HepG2 (cell line): Measurements from ENCODE around the gene NAV2. TPM values are rescaled to one million over a fixed set of nuclear protein-coding genes. Genes with fewer than 3 reads are reported as not detected.

ENCODE experiments used
- ATAC-seq: fragments of 200-7000 bp; cut with Tn5 transposase; 3 replicates; pipeline ENCODE4 v1.9.1; 2020; ENCODE audit warnings: mild to moderate bottlenecking, moderate library complexity
- BruUV-seq: library from RNA; stranded (reverse); fragments of 400-500 nt; replicated peaks from 2 replicates; lab custom pipeline; 2021; lab: Mats Ljungman, UMichigan
- CTCF ChIA-PET: fragments of 300-600 bp; formaldehyde crosslinking; extraction: SDS; loops from one replicate; lab custom pipeline; 2021; ENCODE audit warnings: low total read pairs, inconsistent platforms, low intra/inter-chr PET ratio; lab: Yijun Ruan, JAX
- POLR2A ChIA-PET: fragments of 350-600 bp; sonication (Branson Sonifier 250); formaldehyde crosslinking; loops from one replicate; lab custom pipeline; 2020; ENCODE audit warnings: antibody characterized with exemption, inconsistent platforms; lab: Yijun Ruan, JAX
- DNase-seq: peaks from one replicate; pipeline ENCODE4 v3.0.0-alpha.2; 2015; ENCODE audit warnings: low spot score
- FAIRE-seq: peaks from 3 replicates; lab custom pipeline; 2011; peaks lifted over from hg19 to GRCh38; lab: Jason Lieb, UNC
- H2AFZ ChIP-seq: one replicate; pipeline ENCODE4 v1.6.1; 2011; ENCODE audit warnings: low read length, inconsistent platforms
- H3K27ac ChIP-seq: fragments of 300-600 bp; 3 replicates; pipeline ENCODE4 v1.8.0; 2011; ENCODE audit warnings: mixed run types, mild to moderate bottlenecking, mixed read lengths, low read length, inconsistent platforms; ENCODE audit not compliant: insufficient read depth; ENCODE audit errors: extremely low read length
- H3K27me3 ChIP-seq, 2 experiments: fragments of 200-600 bp in 1 of 2; 2 replicates in 1 of 2; 3 replicates in 1 of 2; pipeline versions ENCODE4 v1.6.0 to v1.8.0; 2011; ENCODE audit warnings: low read length in 2 of 2, mild to moderate bottlenecking in 2 of 2, moderate library complexity in 2 of 2, inconsistent platforms in 1 of 2; ENCODE audit not compliant: insufficient read depth in 2 of 2, control insufficient read depth in 1 of 2
- H3K36me3 ChIP-seq, 2 experiments: fragments of 200-600 bp in 1 of 2; replicated peaks in 1 of 2; 2 replicates in 1 of 2; 3 replicates in 1 of 2; pipeline versions ENCODE4 v1.5.1 to v1.8.0; 2011; ENCODE audit warnings: low read length in 2 of 2, inconsistent platforms in 1 of 2; ENCODE audit not compliant: insufficient read depth in 2 of 2, control insufficient read depth in 1 of 2
- H3K4me1 ChIP-seq: 2 replicates; pipeline ENCODE4 v1.5.1; 2012; ENCODE audit warnings: low read length, inconsistent platforms; ENCODE audit not compliant: insufficient read depth
- H3K4me2 ChIP-seq: 2 replicates; pipeline ENCODE4 v1.6.0; 2011; ENCODE audit warnings: low read depth, low read length, inconsistent platforms
- H3K4me3 ChIP-seq, 3 experiments: fragments of 200-600 bp in 1 of 3; sonication (generic), shearing (Covaris generic) in 1 of 3; replicated peaks in 1 of 3; 2 replicates each; pipeline ENCODE4 v1.5.1; 2011 to 2016; ENCODE audit warnings: low read length in 3 of 3, inconsistent platforms in 2 of 3, low read depth in 2 of 3, mild to moderate bottlenecking in 2 of 3, control low read depth in 1 of 3, mixed read lengths in 1 of 3; ENCODE audit not compliant: insufficient read depth in 1 of 3
- H3K79me2 ChIP-seq: one replicate; pipeline ENCODE4 v1.6.1; 2011; ENCODE audit warnings: low read length, inconsistent platforms; ENCODE audit not compliant: insufficient read depth
- H3K9ac ChIP-seq: 2 replicates; pipeline ENCODE4 v1.6.0; 2011; ENCODE audit warnings: mild to moderate bottlenecking, low read depth, low read length, inconsistent platforms; ENCODE audit not compliant: insufficient read depth
- H3K9me3 ChIP-seq: 2 replicates; pipeline ENCODE4 v1.5.1; 2012; ENCODE audit warnings: mild to moderate bottlenecking, low read length
- H4K20me1 ChIP-seq: 2 replicates; pipeline ENCODE4 v1.6.0; 2011; ENCODE audit warnings: inconsistent platforms, mild to moderate bottlenecking, low read length, moderate library complexity; ENCODE audit not compliant: insufficient read depth
- ARID3A ChIP-seq: IDR thresholded peaks from 2 replicates; pipeline ENCODE4 v1.6.1; 2012; ENCODE audit warnings: low read depth, low read length, improper control_type of control experiment
- DMTF1 ChIP-seq: sonication (generic); formaldehyde crosslinking; IDR thresholded peaks from 2 replicates; pipeline ENCODE4 v1.4.0; 2020; ENCODE audit warnings: mild to moderate bottlenecking, missing genetic modification reagents
- EEA1 ChIP-seq: sonication (generic); formaldehyde crosslinking; IDR thresholded peaks from 2 replicates; pipeline ENCODE4 v1.5.1; 2020; ENCODE audit warnings: mild to moderate bottlenecking, missing genetic modification reagents, borderline replicate concordance
- FOXC1 ChIP-seq: sonication (generic); formaldehyde crosslinking; IDR thresholded peaks from 2 replicates; pipeline ENCODE4 v1.8.0; 2022; ENCODE audit warnings: mild to moderate bottlenecking, missing genetic modification reagents, borderline replicate concordance
- GATA4 ChIP-seq: sonication (generic); IDR thresholded peaks from 2 replicates; pipeline ENCODE4 v1.6.1; 2016; ENCODE audit warnings: antibody characterized with exemption, low read depth, borderline replicate concordance
- HOXA3 ChIP-seq: sonication (generic); formaldehyde crosslinking; IDR thresholded peaks from 2 replicates; pipeline ENCODE4 v1.5.0; 2020; ENCODE audit warnings: missing genetic modification reagents
- MATR3 ChIP-seq: sonication (generic); formaldehyde crosslinking; IDR thresholded peaks from 2 replicates; pipeline ENCODE4 v1.4.0; 2020; ENCODE audit warnings: missing genetic modification reagents
- NCOA5 ChIP-seq: sonication (generic); formaldehyde crosslinking; IDR thresholded peaks from 2 replicates; pipeline ENCODE4 v1.4.0; 2020; ENCODE audit warnings: missing genetic modification reagents
- SNAPC5 ChIP-seq: sonication (generic); formaldehyde crosslinking; IDR thresholded peaks from 2 replicates; pipeline ENCODE4 v1.8.1; 2023; ENCODE audit warnings: mild to moderate bottlenecking, missing genetic modification reagents, borderline replicate concordance
- ZBTB20 ChIP-seq: sonication (generic); formaldehyde crosslinking; IDR thresholded peaks from 2 replicates; pipeline ENCODE4 v1.8.1; 2023; ENCODE audit warnings: missing genetic modification reagents, low read depth, mild to moderate bottlenecking, borderline replicate concordance
- ZNF547 ChIP-seq: sonication (generic); formaldehyde crosslinking; IDR thresholded peaks from 2 replicates; pipeline ENCODE4 v1.5.1; 2020; ENCODE audit warnings: mild to moderate bottlenecking, missing genetic modification reagents
- WGBS: methylation state at CpG from one replicate; pipeline ENCODE4 v1.1.6; 2017; ENCODE audit warnings: low lambda C conversion rate; 5-methylcytosine and 5-hydroxymethylcytosine counted together
- in situ Hi-C: cut with HindIII; loops from 2 replicates; pipeline ENCODE4 v1.10.0; 2017; ENCODE audit warnings: low pct_unique_long_range_greater_than_20kb; ENCODE audit not compliant: extremely low pct_ligation_motif_present
- intact Hi-C: fragments of 100-400 bp; cut with micrococcal nuclease; formaldehyde crosslinking; loops from one replicate; pipeline ENCODE4 v1.10.0; 2022; ENCODE audit not compliant: unreplicated experiment
- polyA plus RNA-seq, 8 experiments: library from polyadenylated mRNA; depleted of rRNA in 3 of 8; stranded (reverse) in 7 of 8; unstranded in 1 of 8; fragments of >200 nt; fragmentation: Illumina TruSeq in 4 of 8; extraction: Trizol in 4 of 8; gene quantifications; 2 replicates each; pipeline versions ENCODE4 v1.2.1 to v1.2.3, GENCODE V29; 2011 to 2016; ENCODE audit warnings: low read depth in 4 of 8, missing spikeins in 1 of 8, mixed read lengths in 1 of 8; ENCODE audit not compliant: insufficient read depth in 1 of 8
- total RNA-seq, 5 experiments: library from RNA; depleted of rRNA; stranded (reverse); fragments of >200 nt; fragmentation: Illumina TruSeq; extraction: Trizol; gene quantifications; 2 replicates each; pipeline ENCODE4 v1.2.3, GENCODE V29; 2016; ENCODE audit warnings: low read depth in 1 of 5

The NAV2 gene
- total and polyA plus RNA-seq, 2 of the 13 experiments (the other 11 are each of a cell fraction or from before 2014, with no cell fraction given) = 9.3 to 34.6 TPM

- Histone ChIP-seq H3K4me1 (peaks cover 100% of the 10 kb centered on the region), H4K20me1 (no peaks in the 10 kb centered on the region), H3K27ac (no peak overlapping the region), H3K9ac (no peak overlapping the region), H3K36me3 (peaks cover 1 to 12% of the 10 kb centered on the region in 2 experiments; a peak in 3 of 5 replicates), H3K4me2 (no peak overlapping the region), H3K9me3 (no peaks in the 10 kb centered on the region), H2AFZ (no peak overlapping the region), H3K4me3 (no peak overlapping the region), H3K27me3 (no peaks in the 10 kb centered on the region), H3K79me2 (peaks cover 72% of the 10 kb centered on the region)
- ATAC-seq (no peak), DNase-seq (no peak), FAIRE-seq (no peak)
- in situ Hi-C loops (no loop called here), intact Hi-C loops (no loop called here)
- BruUV-seq = no TSS peak
- ChIA-PET POLR2A (interaction anchor here (2.2 to 4.3 kb wide), 2 partner anchors 9 to 10 kb away, joined by 12 to 65 read pairs; no protein-coding TSS in a partner anchor), CTCF (no interaction called here)
- TF ChIP-seq SNAPC5 (CRISPR knock-in tag) = no peak
- TF ChIP-seq GATA4 = no peak
- TF ChIP-seq DMTF1 (CRISPR knock-in tag) = no peak
- no peak for TF ChIP-seq ZNF547 (CRISPR knock-in tag)
- WGBS = 97% methylated on average over 7 of the region's 7 CpGs
Observed at GRCh38 chr11:20032577-20033260, 320.1 kb downstream of the NAV2 start.

GRCh38 chr11:20033806-20034205, 321.2 kb downstream of the NAV2 start:
- intact Hi-C loops = no loop called here
- FAIRE-seq = no peak
- no peak overlapping the region for H3K4me2 ChIP-seq
- CTCF ChIA-PET = no interaction called here
- no peak for ATAC-seq
- WGBS = 97% methylated on average over 3 of the region's 5 CpGs
- H3K36me3 ChIP-seq = peaks cover 6 to 23% of the 10 kb centered on the region in 2 experiments
- no peak for DNase-seq
- no peak overlapping the region for H3K4me3 ChIP-seq
- no peak overlapping the region for H3K9ac ChIP-seq
- no peaks in the 10 kb centered on the region for H3K9me3 ChIP-seq
- no peak overlapping the region for H2AFZ ChIP-seq
- H3K79me2 ChIP-seq = peaks cover 69% of the 10 kb centered on the region
- no peak overlapping the region for H3K27ac ChIP-seq
- no TSS peak for BruUV-seq
- POLR2A ChIA-PET = interaction anchor here (4.3 kb wide), 1 partner anchor 11 kb away, joined by 65 read pairs; no protein-coding TSS in a partner anchor
- peaks cover 94% of the 10 kb centered on the region for H3K4me1 ChIP-seq
- no peaks in the 10 kb centered on the region for H3K27me3 ChIP-seq
- in situ Hi-C loops = no loop called here
- H4K20me1 ChIP-seq = no peaks in the 10 kb centered on the region
- TF ChIP-seq FOXC1 (no peak), ARID3A (no peak), ZBTB20 (CRISPR knock-in tag) (no peak), NCOA5 (CRISPR knock-in tag) (no peak), HOXA3 (CRISPR knock-in tag) (no peak), MATR3 (CRISPR knock-in tag) (no peak), EEA1 (CRISPR knock-in tag) (no peak)
